ENCODE data around the gene HIVEP1.

DNA sequence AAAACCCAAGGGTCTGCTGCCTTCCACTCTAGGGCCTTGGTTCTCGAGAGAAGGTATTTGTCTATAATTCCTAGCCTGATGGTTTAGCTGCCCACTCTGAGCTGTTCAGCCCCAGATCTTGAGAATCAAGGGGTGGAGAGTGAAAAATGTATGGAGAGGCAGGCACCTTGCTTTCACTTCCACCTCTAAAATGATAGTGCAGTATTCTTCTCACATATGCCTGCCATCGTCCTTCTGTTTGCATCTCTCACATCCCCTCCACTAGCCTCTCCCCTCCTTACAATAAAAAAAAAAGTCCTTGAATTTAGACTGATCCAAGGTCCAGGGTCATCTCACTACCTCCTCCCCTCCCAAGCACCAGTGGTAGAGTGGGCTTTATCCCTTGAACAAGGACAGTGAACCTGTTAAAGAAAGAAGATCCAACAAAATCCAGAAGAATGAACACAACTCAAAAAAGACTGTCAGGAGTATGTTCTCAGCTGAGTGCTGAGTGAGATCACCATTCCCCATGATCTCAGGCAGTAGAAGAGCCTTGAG, 104.2 kb downstream of the HIVEP1 start:
- TF ChIP-seq CTCF (conservative IDR thresholded peaks at IDR 0.05) (no peak), ZFX (IDR thresholded peaks at IDR 0.05) (no peak)
